Vagina (tissue), 2 donors: ENCODE measurements around the gene PCBD2. TPM values are rescaled to one million over a fixed set of nuclear protein-coding genes. Genes with fewer than 3 reads are reported as not detected.

Source experiments
- DNase-seq, 2 donors: peaks; one replicate each; pipeline ENCODE4 v3.0.0-alpha.2; 2017; ENCODE audit errors: extremely low spot score in 2 of 2
- H3K27ac ChIP-seq: fragments of 200-600 bp; sonication (generic); one replicate; pipeline ENCODE4 v1.5.1; 2019
- H3K27me3 ChIP-seq: fragments of 200-600 bp; sonication (generic); one replicate; pipeline ENCODE4 v1.5.1; 2019
- H3K36me3 ChIP-seq, 2 donors: fragments of 200-600 bp; sonication (generic); one replicate each; pipeline ENCODE4 v1.5.1; 2017 to 2019
- H3K4me1 ChIP-seq: fragments of 200-600 bp; sonication (generic); one replicate; pipeline ENCODE4 v1.5.1; 2019
- H3K4me3 ChIP-seq, 2 donors: fragments of 200-600 bp; sonication (generic); 1 replicate in 1 of 2; 2 replicates in 1 of 2; pipeline ENCODE4 v1.5.1; 2016 to 2019
- H3K9me3 ChIP-seq: fragments of 200-600 bp; sonication (generic); one replicate; pipeline ENCODE4 v1.5.1; 2019
- CTCF ChIP-seq, 3 experiments: fragments of 450-650 bp in 2 of 3; fragments of 200-600 bp in 1 of 3; sonication (generic) in 1 of 3; IDR thresholded peaks; one replicate each; pipeline ENCODE4 v1.5.1; 2017 to 2019; ENCODE audit warnings: antibody characterized with exemption in 3 of 3, mild to moderate bottlenecking in 2 of 3, moderate library complexity in 2 of 3
- POLR2A ChIP-seq, 2 donors: fragments of 450-650 bp; IDR thresholded peaks; one replicate each; pipeline ENCODE4 v1.6.1; 2017; ENCODE audit warnings: antibody characterized with exemption in 2 of 2, mild to moderate bottlenecking in 2 of 2, moderate library complexity in 2 of 2
- POLR2AphosphoS5 ChIP-seq, 2 donors: sonication (generic); formaldehyde crosslinking; IDR thresholded peaks; one replicate each; pipeline ENCODE4 v1.9.0; 2017; ENCODE audit warnings: antibody characterized with exemption in 2 of 2, mild to moderate bottlenecking in 2 of 2, low read depth in 1 of 2; ENCODE audit not compliant: insufficient read depth in 1 of 2
- intact Hi-C: fragments of 100-400 bp; cut with DNase I; formaldehyde crosslinking; loops from one replicate; pipeline ENCODE4 v1.15.1; 2023
- total RNA-seq: library from RNA; depleted of rRNA; stranded (reverse); fragments of >200 nt; gene quantifications from one replicate; pipeline ENCODE4 v1.2.3, GENCODE V29; 2016

Gene PCBD2
- total RNA-seq, 1 donor from 2014 or later: 6.1 TPM

DNA sequence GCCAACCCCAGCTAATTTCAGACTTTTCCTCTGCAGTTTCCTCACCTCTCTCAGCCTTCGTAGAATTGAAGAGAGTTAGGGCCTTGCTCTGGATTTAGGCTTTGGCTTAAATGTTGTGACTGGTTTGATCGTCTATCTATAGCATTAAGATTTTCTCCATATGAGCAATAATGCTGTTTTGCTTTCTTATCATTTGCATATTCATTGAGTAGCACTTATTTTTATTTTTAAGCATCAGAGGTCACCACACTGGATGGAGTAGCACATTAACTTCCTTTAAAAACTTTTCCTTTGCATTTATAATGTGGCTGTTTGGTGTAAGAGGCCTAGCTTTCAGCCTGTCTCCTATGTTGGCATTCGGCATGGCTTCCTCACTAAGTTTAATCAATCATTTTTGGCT is 12.6 kb upstream of the PCBD2 start:
- intact Hi-C loops: no loop called here
- no peak for DNase-seq
- H3K36me3 ChIP-seq: peaks cover 0 to 33% of the 10 kb centered on the region in 2 donors

GRCh38 chr5:134892926-134893325 is 12.0 kb upstream of the PCBD2 start:
- no peaks in the 10 kb centered on the region for H3K4me1 ChIP-seq
- intact Hi-C loops: no loop called here
- peaks cover 0 to 38% of the 10 kb centered on the region in 2 donors for H3K36me3 ChIP-seq
- H3K9me3 ChIP-seq: no peaks in the 10 kb centered on the region
- H3K4me3 ChIP-seq: no peak overlapping the region
- TF ChIP-seq POLR2AphosphoS5 (IDR thresholded peaks at IDR 0.05; ENCODE audit: insufficient read depth in 1 of 2, low read depth in 1 of 2) (no peak), POLR2A (IDR thresholded peaks at IDR 0.05) (no peak), CTCF (IDR thresholded peaks at IDR 0.05) (no peak)
- DNase-seq: no peak
- no peak overlapping the region for H3K27ac ChIP-seq
- H3K27me3 ChIP-seq: no peaks in the 10 kb centered on the region

More for the DNA sequence above, 12.6 kb upstream of the PCBD2 start:
- H3K27me3 ChIP-seq: no peaks in the 10 kb centered on the region
- no peaks in the 10 kb centered on the region for H3K9me3 ChIP-seq
- TF ChIP-seq POLR2AphosphoS5 (IDR thresholded peaks at IDR 0.05; ENCODE audit: insufficient read depth in 1 of 2, low read depth in 1 of 2): no peak
- no peak overlapping the region for H3K27ac ChIP-seq
- H3K4me3 ChIP-seq: no peak overlapping the region
- H3K4me1 ChIP-seq: no peaks in the 10 kb centered on the region

DNA sequence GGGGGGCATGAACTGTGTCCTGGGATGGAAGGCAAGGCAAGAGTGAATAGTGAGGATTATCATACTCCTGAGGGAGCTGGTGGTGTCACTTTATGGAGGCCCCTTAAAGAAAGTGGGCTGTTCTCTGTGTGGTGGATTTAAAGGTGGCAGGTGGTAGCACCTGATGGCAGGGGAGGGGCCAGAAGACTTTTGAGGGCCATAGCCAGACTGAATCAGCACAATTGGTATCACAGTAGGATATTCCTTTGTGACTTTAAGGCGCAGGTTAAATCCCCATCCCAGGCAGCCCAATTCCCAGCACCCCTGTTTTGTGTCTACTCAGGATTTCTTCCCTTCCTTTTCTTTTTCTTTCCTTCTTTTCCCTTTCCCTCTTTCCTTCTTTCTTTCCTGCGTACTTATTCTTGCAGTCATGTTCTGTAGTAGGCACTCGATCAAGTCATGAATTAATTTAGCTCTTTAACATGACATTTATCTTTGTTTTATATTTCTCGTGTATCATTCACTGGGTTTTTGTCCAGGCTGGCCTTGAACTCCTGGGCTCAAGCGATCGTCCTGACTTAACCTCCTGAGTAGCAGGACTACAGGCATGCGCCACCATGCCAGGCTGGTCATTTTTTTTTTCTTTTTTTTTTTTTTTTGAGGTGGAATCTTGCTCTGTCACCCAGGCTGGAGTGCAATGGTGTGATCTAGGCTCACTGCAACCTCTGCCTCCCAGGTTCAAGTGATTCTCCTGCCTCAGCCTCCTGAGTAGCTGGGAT is 11.0 kb upstream of the PCBD2 start:
- peaks cover 0 to 31% of the 10 kb centered on the region in 2 donors for H3K36me3 ChIP-seq
- H3K27ac ChIP-seq: no peak overlapping the region
- intact Hi-C loops: no loop called here
- H3K27me3 ChIP-seq: no peaks in the 10 kb centered on the region
- TF ChIP-seq POLR2AphosphoS5 (IDR thresholded peaks at IDR 0.05; ENCODE audit: insufficient read depth in 1 of 2, low read depth in 1 of 2) (no peak), POLR2A (IDR thresholded peaks at IDR 0.05) (no peak), CTCF (IDR thresholded peaks at IDR 0.05) (no peak)
- DNase-seq: no peak
- H3K4me1 ChIP-seq: no peaks in the 10 kb centered on the region
- no peak overlapping the region for H3K4me3 ChIP-seq
- H3K9me3 ChIP-seq: no peaks in the 10 kb centered on the region

- TF ChIP-seq POLR2AphosphoS5 (IDR thresholded peaks at IDR 0.05; ENCODE audit: insufficient read depth in 1 of 2, low read depth in 1 of 2) (no peak), CTCF (IDR thresholded peaks at IDR 0.05) (no peak), POLR2A (IDR thresholded peaks at IDR 0.05) (no peak)
- Histone ChIP-seq H3K27me3 (no peaks in the 10 kb centered on the region), H3K36me3 (peaks cover 0 to 24% of the 10 kb centered on the region in 2 donors), H3K27ac (no peak overlapping the region), H3K4me3 (no peak overlapping the region), H3K9me3 (no peaks in the 10 kb centered on the region), H3K4me1 (peaks cover 4% of the 10 kb centered on the region)
- intact Hi-C loops: loop anchor here (10.0 kb wide), 1 partner anchor 57 kb away; the partner anchor contains the start of gene C5orf24
- DNase-seq: no peak
These were observed 2.7 kb upstream of the PCBD2 start for GRCh38 chr5:134902071-134902801.

GRCh38 chr5:134905246-134905996 is 490 bp downstream of the PCBD2 start:
- Histone ChIP-seq H3K4me1 (peaks cover 4% of the 10 kb centered on the region), H3K9me3 (no peaks in the 10 kb centered on the region), H3K27ac (peak overlapping the region; percentile 97), H3K36me3 (peaks cover 0 to 5% of the 10 kb centered on the region in 2 donors), H3K27me3 (no peaks in the 10 kb centered on the region), H3K4me3 (peak overlapping the region; percentile 56 to 67)
- intact Hi-C loops: loop anchor here (2.0 to 10.0 kb wide), 2 partner anchors 61 to 167 kb away; partner anchors contain the start of genes C5orf24 and CAMLG
- no peak for DNase-seq
- TF ChIP-seq POLR2A (IDR thresholded peaks at IDR 0.05) (no peak), POLR2AphosphoS5 (IDR thresholded peaks at IDR 0.05; ENCODE audit: insufficient read depth in 1 of 2, low read depth in 1 of 2) (peak; percentile 52 to 71), CTCF (IDR thresholded peaks at IDR 0.05) (peak; percentile 35 to 73 (median 68))
